ENCODE data around the gene POLE.

GRCh38 chr12:132648616-132649225, 38.4 kb downstream of the POLE start:
- TF ChIP-seq EZH2phosphoT487 (IDR thresholded peaks at IDR 0.05; ENCODE audit: low read depth, severe bottlenecking, unreplicated experiment) (no peak), CTCF (IDR thresholded peaks at IDR 0.05; ENCODE audit: poor library complexity) (no peak)

Measured in hepatocyte (in vitro differentiated cells).